Muscle of arm (tissue), 14 donors: ENCODE data around the gene EIF4G1. TPM values are rescaled to one million over a fixed set of nuclear protein-coding genes. Genes with fewer than 3 reads are reported as not detected.
"Not testable (repeated sequence)": the region's sequence is repeated elsewhere in the genome, so short reads cannot be mapped to it uniquely, and the experiment has no call there.

ENCODE experiments used
- DNase-seq: peaks from one replicate; pipeline ENCODE4 v3.0.0-alpha.2; 2013
- long read RNA-seq, 11 donors: transcript quantifications; one replicate each; lab custom pipeline, GENCODE V29; 2026
- polyA plus RNA-seq, 12 donors: library from polyadenylated mRNA; unstranded; fragments of 120-200 nt; gene quantifications; one replicate each; pipeline ENCODE4 v1.2.1, GENCODE V29; 2013; ENCODE audit not compliant: insufficient read length in 12 of 12

The EIF4G1 gene
- 100 to 1,000 TPM in 11 of 12 donors, not detected in 1; 140 to 297 (median 177) TPM for polyA plus RNA-seq
- long read RNA-seq, donor 1, full-length matches to known transcripts, result 10 of 116 reads
- long read RNA-seq, donor 1, partial matches to known transcripts, result 106 of 116 reads
- long read RNA-seq, donor 1, other reads (novel, unspliced or antisense), result 0 of 116 reads
- long read RNA-seq, donor 2, full-length matches to known transcripts, result 6 of 27 reads
- long read RNA-seq, donor 2, partial matches to known transcripts, result 21 of 27 reads
- long read RNA-seq, donor 2, other reads (novel, unspliced or antisense), result 0 of 27 reads
- long read RNA-seq, donor 3, partial matches to known transcripts, result 19 of 23 reads
- long read RNA-seq, donor 3, other reads (novel, unspliced or antisense), result 0 of 23 reads
- long read RNA-seq, donor 4, partial matches to known transcripts, result 20 of 24 reads
- long read RNA-seq, donor 4, other reads (novel, unspliced or antisense), result 0 of 24 reads
- long read RNA-seq, donor 5, full-length matches to known transcripts, result 8 of 64 reads
- long read RNA-seq, donor 5, partial matches to known transcripts, result 56 of 64 reads
- long read RNA-seq, donor 5, other reads (novel, unspliced or antisense), result 0 of 64 reads
- long read RNA-seq, donor 6, full-length matches to known transcripts, result 6 of 47 reads
- long read RNA-seq, donor 6, partial matches to known transcripts, result 41 of 47 reads
- long read RNA-seq, donor 6, other reads (novel, unspliced or antisense), result 0 of 47 reads
- long read RNA-seq, donor 7, partial matches to known transcripts, result 12 of 16 reads
- long read RNA-seq, donor 7, other reads (novel, unspliced or antisense), result 0 of 16 reads
- long read RNA-seq, donor 8, full-length matches to known transcripts, result 12 of 63 reads
- long read RNA-seq, donor 8, partial matches to known transcripts, result 51 of 63 reads
- long read RNA-seq, donor 8, other reads (novel, unspliced or antisense), result 0 of 63 reads
- long read RNA-seq, donor 9, full-length matches to known transcripts, result 5 of 28 reads
- long read RNA-seq, donor 9, partial matches to known transcripts, result 23 of 28 reads
- long read RNA-seq, donor 9, other reads (novel, unspliced or antisense), result 0 of 28 reads
- long read RNA-seq, donor 10, full-length matches to known transcripts, result 12 of 46 reads
- long read RNA-seq, donor 10, partial matches to known transcripts, result 34 of 46 reads
- long read RNA-seq, donor 10, other reads (novel, unspliced or antisense), result 0 of 46 reads
- long read RNA-seq, donor 11, full-length matches to known transcripts, result 12 of 93 reads
- long read RNA-seq, donor 11, partial matches to known transcripts, result 81 of 93 reads
- long read RNA-seq, donor 11, other reads (novel, unspliced or antisense), result 0 of 93 reads

GRCh38 chr3:184314363-184314699 is at the start of gene EIF4G1:
TSS of gene EIF4G1 (plus strand) at chr3:184314606. CDS start at chr3:184315797, 1,191 bp downstream.
- DNase-seq, result peak; percentile 92

- DNase-seq, result not testable (repeated sequence)
Measured at GRCh38 chr3:184267249-184267648, 47.2 kb upstream of the EIF4G1 start.

GRCh38 chr3:184272269-184272668 is 42.1 kb upstream of the EIF4G1 start:
- DNase-seq, result no peak

- no peak for DNase-seq
Measured at GRCh38 chr3:184275381-184275701, 39.1 kb upstream of the EIF4G1 start.

- no peak for DNase-seq
Measured at GRCh38 chr3:184275961-184276910, 38.2 kb upstream of the EIF4G1 start, which contains the start of gene ECE2. TSS of gene ECE2 (plus strand) at chr3:184276022. CDS start at chr3:184276154, 132 bp downstream.

GRCh38 chr3:184277366-184277765 is 37.0 kb upstream of the EIF4G1 start:
- DNase-seq, result no peak

- no peak for DNase-seq
Measured at GRCh38 chr3:184282941-184283340, 31.5 kb upstream of the EIF4G1 start.

- DNase-seq, result no peak
Measured at GRCh38 chr3:184283681-184284080, 30.7 kb upstream of the EIF4G1 start.

- peak; percentile 88 for DNase-seq
Measured at GRCh38 chr3:184284696-184285095, 29.7 kb upstream of the EIF4G1 start.

- DNase-seq, result no peak
Measured at GRCh38 chr3:184289426-184289938, 24.9 kb upstream of the EIF4G1 start.

- DNase-seq, result no peak
Measured at GRCh38 chr3:184290331-184290730, 24.1 kb upstream of the EIF4G1 start.

GRCh38 chr3:184291044-184291737 is 23.2 kb upstream of the EIF4G1 start:
- no peak for DNase-seq

- DNase-seq, result no peak
Measured at GRCh38 chr3:184291738-184292445, 22.5 kb upstream of the EIF4G1 start.

- DNase-seq, result no peak
Measured at GRCh38 chr3:184295771-184296170, 18.6 kb upstream of the EIF4G1 start.

- DNase-seq, result no peak
Measured at GRCh38 chr3:184296616-184297015, 17.8 kb upstream of the EIF4G1 start.

GRCh38 chr3:184298759-184299487 is 15.5 kb upstream of the EIF4G1 start, which contains the start of gene PSMD2:
TSS of gene PSMD2 (plus strand) at chr3:184299241. CDS start at chr3:184299267, 26 bp downstream.
- DNase-seq, result peak; percentile 95

- DNase-seq, result no peak
Measured at GRCh38 chr3:184299488-184300377, 14.7 kb upstream of the EIF4G1 start.
